M059J (cell line): ENCODE data around the gene PTGDR. TPM values are rescaled to one million over a fixed set of nuclear protein-coding genes. Genes with fewer than 3 reads are reported as not detected.
A peak's percentile ranks its signal among the peaks of the same experiment; 100 is the strongest.

ENCODE experiments used
- DNase-seq: peaks from one replicate; pipeline ENCODE4 v3.0.0-alpha.2; 2012; ENCODE audit warnings: low read depth
- total RNA-seq: library from RNA; depleted of rRNA; stranded (reverse); fragments of >200 nt; shearing (Covaris generic); gene quantifications from 2 replicates; pipeline ENCODE4 v1.2.3, GENCODE V29; 2014; rRNA removed

PTGDR gene
- total RNA-seq, 1 experiment from 2014 or later, result not detected

- DNase-seq, result no peak
Observed at GRCh38 chr14:52310541-52310940, 43.0 kb downstream of the PTGDR start.

- DNase-seq, result no peak
Observed at GRCh38 chr14:52312931-52313355, 45.4 kb downstream of the PTGDR start.

DNA sequence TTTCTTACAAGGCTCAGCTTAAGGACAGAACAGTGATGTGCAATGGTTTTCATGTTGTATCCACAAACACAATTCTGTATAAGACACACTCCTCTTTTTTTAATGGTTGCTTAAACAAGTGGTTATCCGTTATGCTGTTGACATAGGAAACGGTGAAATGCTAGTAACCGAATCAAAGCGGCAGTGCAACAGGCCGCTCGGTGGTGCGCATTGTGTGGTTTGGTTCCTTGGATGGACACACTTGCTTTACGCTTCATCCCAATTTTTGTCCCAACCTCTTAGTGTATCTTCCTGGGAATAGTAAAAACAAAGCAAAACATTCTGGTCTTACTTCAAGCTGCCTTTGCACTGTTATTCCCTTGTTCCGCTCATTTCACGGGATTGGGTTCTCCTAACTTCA is 46.0 kb downstream of the PTGDR start:
- no peak for DNase-seq

DNA sequence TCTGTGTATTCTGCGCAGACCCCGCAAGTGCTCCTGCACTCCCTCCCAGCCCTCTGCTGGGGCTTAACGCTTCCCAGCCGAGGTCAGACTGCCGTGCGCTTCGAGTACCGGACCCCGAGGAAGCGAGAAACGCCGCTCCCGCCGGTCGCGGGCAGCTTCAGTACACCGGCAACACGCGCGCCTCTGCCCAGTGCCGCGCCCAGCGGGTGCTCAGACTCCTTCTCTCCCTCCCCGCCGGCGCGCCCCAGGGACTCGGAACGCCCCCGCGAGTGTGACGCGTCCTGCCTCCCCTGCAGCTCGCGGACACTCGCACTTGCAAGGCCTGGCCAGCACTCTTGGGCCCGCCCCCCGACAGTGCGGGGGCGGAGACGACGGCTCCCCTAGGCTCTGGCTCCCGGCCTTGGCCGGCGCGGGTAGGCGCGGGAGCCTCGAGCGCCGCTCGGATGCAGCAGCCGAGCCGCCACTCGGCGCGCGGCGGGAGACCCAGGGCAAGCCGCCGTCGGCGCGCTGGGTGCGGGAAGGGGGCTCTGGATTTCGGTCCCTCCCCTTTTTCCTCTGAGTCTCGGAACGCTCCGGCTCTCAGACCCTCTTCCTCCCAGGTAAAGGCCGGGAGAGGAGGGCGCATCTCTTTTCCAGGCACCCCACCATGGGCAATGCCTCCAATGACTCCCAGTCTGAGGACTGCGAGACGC is 46.6 kb downstream of the PTGDR start, which contains the start of gene PTGER2:
PTGER2 (plus strand) TSS at position 410 of the 692 bp plus-strand sequence; CDS start at position 647, 237 bp downstream.
- peak; percentile 39 for DNase-seq

DNA sequence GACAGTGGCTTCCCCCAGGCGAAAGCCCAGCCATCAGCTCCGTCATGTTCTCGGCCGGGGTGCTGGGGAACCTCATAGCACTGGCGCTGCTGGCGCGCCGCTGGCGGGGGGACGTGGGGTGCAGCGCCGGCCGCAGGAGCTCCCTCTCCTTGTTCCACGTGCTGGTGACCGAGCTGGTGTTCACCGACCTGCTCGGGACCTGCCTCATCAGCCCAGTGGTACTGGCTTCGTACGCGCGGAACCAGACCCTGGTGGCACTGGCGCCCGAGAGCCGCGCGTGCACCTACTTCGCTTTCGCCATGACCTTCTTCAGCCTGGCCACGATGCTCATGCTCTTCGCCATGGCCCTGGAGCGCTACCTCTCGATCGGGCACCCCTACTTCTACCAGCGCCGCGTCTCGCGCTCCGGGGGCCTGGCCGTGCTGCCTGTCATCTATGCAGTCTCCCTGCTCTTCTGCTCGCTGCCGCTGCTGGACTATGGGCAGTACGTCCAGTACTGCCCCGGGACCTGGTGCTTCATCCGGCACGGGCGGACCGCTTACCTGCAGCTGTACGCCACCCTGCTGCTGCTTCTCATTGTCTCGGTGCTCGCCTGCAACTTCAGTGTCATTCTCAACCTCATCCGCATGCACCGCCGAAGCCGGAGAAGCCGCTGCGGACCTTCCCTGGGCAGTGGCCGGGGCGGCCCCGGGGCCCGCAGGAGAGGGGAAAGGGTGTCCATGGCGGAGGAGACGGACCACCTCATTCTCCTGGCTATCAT is 47.3 kb downstream of the PTGDR start:
- peak; percentile 12 for DNase-seq

DNA sequence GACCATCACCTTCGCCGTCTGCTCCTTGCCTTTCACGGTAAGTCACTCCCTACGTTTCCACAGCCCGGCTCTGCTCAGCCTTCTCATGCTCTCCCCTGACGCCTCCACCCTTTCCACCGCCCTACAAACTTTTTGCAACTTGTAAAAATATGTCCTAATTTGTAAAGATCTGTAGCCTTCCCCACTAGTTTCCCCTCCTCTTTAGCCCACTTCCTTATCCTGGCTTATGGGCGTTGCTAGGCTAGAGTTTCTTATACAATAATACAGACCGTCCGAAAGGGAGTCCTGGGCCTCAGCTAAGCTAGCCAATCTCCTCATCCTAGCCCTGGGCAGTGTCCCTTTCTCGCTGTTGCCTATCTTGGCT is 47.8 kb downstream of the PTGDR start:
- DNase-seq, result no peak

DNA sequence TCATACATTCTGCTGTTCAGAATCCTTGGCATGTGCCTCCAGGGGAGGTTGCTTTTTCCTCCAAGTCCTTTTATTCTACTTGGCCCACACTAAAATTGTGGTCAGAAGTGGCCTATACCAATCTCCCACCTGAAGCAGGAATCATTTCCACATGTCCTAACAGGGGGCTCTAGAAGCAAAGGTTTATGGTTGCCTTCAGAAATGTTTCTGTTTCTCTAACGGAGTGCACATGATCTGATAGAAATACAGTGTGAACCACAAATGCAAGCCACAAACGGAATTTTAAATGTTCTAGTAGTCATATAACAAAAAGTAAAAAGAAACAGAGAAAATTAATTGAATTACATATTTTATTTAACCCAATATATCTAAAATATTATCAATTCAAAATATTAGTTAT is 50.6 kb downstream of the PTGDR start:
- DNase-seq, result no peak

DNA sequence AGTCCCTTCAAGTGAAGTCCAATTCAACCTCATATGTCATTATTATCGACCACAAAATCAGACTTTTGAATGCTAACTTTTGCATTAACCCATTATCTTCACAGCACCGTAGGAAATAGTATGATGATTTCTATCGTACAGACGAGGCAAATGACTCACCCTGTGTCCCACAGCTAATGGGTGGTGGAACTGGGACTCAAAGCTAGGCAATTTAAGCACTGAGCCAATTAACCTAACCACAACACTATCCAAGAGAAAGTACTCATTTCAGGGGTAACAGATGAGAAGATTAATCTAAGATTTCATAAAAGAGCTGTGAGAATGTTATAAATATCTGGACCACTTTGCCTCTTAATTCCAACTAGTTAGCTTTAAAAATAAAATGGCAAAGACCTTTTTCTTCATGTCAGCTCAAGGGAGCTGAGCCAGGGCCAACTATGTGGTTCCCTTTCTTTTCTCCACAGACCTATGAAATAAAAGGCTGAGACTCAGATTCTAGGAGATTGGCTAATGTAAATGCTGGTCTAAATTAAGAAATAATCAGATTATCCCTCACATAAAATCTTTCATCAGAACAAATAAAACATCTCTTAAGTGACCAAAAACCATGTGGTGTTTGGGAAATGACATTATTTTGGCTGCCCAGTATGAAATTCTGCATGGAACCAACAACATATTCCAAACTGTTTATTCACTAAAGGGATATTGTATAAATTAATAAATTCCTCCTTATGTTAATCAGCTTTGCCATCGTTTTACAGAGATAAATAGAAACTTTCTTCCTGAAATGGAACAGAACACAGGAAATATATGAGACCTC is 51.5 kb downstream of the PTGDR start:
- peak; percentile 51 for DNase-seq

DNA sequence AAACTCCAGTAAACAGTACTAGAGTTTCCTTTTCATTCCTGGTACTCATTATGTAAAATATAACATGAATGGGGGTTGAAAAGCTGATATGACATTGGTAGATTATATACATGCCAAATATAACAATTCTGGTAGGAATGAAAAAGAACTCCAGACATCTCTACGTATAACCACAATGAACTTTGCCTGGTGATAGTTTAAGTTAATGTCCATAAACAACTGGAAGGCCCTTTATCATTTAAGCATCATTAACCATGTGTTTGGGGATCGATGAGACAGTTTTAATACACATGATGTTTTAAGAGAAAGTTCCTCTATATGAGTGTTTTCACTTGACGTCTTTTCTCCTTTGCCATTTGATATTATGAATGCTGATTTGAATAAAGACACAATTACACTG is 52.4 kb downstream of the PTGDR start:
- no peak for DNase-seq

- DNase-seq, result peak; percentile 77
Observed at GRCh38 chr14:52325126-52325525, 57.6 kb downstream of the PTGDR start.

DNA sequence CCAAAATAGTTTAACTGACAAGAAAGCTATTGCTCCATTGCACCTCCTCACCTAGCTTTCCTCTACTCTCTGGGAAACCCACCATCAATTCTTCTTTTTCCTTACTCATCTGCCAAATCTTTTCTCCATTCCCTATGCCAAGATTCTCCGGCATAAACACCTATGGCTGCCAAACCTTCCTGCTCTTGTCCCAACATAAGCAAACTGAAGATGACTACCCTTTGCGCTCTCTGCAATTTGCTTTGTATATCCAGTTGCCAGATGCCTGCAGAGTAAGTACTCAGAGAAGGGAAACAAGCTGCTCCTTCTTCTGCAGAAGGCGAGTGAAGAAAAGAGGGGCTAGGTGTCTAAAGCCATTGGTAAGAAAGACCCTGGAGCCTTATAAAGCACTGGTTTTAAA is 58.1 kb downstream of the PTGDR start:
- peak; percentile 15 for DNase-seq

Other genes with a start within 250 kb of the PTGDR start
- gene NID2, start 198.6 kb upstream of the PTGDR start, total RNA-seq, result 69.9 and 72.7 TPM in 2 replicates
- gene PTGER2, start 46.6 kb downstream of the PTGDR start, total RNA-seq, result 0.54 and 0.71 TPM in 2 replicates